ENCODE measurements around the gene OSM.

DNA sequence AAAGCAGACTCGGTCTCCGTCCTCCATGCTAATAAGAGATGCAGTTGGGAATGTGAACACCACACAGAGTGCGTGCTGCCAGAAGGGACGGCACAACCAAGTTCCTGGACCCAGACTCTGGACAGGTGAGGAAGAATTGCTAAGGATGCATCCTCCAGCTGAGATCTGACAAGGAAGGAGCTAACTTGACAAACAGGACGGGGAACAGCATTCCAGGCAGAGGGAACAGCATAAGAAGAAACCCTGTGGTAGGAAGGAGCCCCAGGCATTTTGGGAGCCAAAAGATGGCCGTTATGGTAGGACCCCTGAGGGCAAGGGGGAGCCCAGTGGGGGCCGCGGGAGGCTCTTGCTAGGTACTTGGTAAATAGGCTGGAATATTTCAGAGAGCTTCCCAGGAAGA is 6.0 kb downstream of the OSM start:
- TF ChIP-seq, protein P1, sequence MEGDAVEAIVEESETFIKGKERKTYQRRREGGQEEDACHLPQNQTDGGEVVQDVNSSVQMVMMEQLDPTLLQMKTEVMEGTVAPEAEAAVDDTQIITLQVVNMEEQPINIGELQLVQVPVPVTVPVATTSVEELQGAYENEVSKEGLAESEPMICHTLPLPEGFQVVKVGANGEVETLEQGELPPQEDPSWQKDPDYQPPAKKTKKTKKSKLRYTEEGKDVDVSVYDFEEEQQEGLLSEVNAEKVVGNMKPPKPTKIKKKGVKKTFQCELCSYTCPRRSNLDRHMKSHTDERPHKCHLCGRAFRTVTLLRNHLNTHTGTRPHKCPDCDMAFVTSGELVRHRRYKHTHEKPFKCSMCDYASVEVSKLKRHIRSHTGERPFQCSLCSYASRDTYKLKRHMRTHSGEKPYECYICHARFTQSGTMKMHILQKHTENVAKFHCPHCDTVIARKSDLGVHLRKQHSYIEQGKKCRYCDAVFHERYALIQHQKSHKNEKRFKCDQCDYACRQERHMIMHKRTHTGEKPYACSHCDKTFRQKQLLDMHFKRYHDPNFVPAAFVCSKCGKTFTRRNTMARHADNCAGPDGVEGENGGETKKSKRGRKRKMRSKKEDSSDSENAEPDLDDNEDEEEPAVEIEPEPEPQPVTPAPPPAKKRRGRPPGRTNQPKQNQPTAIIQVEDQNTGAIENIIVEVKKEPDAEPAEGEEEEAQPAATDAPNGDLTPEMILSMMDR (IDR thresholded peaks at IDR 0.05), result no peak
- no peak for TF ChIP-seq POLR2A (IDR thresholded peaks at IDR 0.05)

Measured in body of pancreas (tissue), 4 donors.